GM19023 (cell line): Measurements from ENCODE around the gene BIVM.

ENCODE experiments used
- ATAC-seq: cut with Tn5 transposase; IDR thresholded peaks from one replicate; pipeline ENCODE4 v1.9.1; 2021; ENCODE audit warnings: mild to moderate bottlenecking, moderate library complexity; ENCODE audit not compliant: unreplicated experiment

BIVM gene

DNA sequence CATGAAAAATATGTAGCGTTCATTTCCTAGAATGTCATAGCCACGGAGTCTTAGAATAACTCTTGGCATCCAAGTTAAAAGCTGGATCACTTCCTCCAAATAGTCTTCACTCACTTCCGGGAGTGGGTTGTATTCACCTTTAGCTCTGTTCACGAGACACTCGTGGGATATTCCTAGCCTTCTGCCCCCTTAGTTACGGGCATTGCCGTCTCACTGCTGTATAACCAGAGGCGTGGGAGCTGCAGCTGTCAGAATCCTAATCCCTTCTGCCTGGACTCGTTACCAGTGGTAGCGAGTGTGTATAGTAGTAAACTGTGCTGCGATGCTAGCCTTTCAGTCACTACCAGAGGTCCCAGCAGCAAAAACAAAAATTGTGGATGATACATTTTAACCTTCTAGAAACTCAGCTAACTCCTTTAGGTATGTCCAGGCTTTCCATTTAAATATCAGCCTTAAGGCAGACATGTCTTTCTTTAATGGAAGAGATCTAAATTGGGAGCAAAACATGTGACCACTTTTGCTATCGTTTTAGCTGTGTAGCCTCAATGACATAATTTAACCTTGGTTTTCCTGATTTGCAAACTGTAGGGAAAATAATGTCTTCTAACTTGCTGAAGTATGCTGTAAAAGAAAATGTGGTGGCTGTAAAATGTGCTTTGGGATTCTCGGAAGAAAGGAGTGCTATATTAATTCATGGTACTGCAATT lies 81.0 kb downstream of the BIVM start:
- no peak for ATAC-seq

GRCh38 chr13:102881819-102882686 lies 83.1 kb downstream of the BIVM start:
- ATAC-seq: no peak
